Measurements from ENCODE around the gene ARL6IP4.

- TF ChIP-seq CTCF (IDR thresholded peaks at IDR 0.05) (no peak), POLR2A (IDR thresholded peaks at IDR 0.05) (no peak), EP300 (IDR thresholded peaks at IDR 0.05) (no peak), POLR2AphosphoS5 (IDR thresholded peaks at IDR 0.05) (no peak)
These were observed 23.8 kb downstream of the ARL6IP4 start for GRCh38 chr12:123004287-123004686.

All from suprapubic skin (tissue), 4 donors.